Activated CD8-positive, alpha-beta memory T cell treated with anti-CD3 and anti-CD28 coated beads, Interleukin-2, amount 10 ng/mL, durations not matched to agents 7 days and 5 days (primary cell): ENCODE measurements around the gene MVB12B. TPM values are rescaled to one million over a fixed set of nuclear protein-coding genes. Genes with fewer than 3 reads are reported as not detected.

ENCODE experiments used
- ATAC-seq: fragments of 150-1000 bp; cut with Tn5 transposase; one replicate; pipeline ENCODE4 v1.10.0; 2021; ENCODE audit warnings: moderate library complexity
- CTCF ChIA-PET: fragments of 350-600 bp; sonication (Branson Sonifier 250); formaldehyde crosslinking; loops from one replicate; lab custom pipeline; 2021; ENCODE audit warnings: antibody characterized with exemption; lab: Charles Lee
- DNase-seq: peaks from one replicate; pipeline ENCODE4 v3.0.0-alpha.2; 2020
- H3K27ac Mint-ChIP-seq: one replicate; pipeline ENCODE4 v1.8.0; 2021; ENCODE audit warnings: mild to moderate bottlenecking, mixed read lengths
- H3K27me3 Mint-ChIP-seq: one replicate; pipeline ENCODE4 v1.8.0; 2021; ENCODE audit warnings: mixed read lengths
- H3K36me3 Mint-ChIP-seq: one replicate; pipeline ENCODE4 v1.8.0; 2021; ENCODE audit warnings: mild to moderate bottlenecking, mixed read lengths
- H3K4me1 Mint-ChIP-seq: one replicate; pipeline ENCODE4 v1.8.0; 2021; ENCODE audit warnings: mixed read lengths
- H3K4me3 Mint-ChIP-seq: one replicate; pipeline ENCODE4 v1.8.0; 2021; ENCODE audit warnings: mild to moderate bottlenecking, moderate library complexity, mixed read lengths
- H3K9me3 Mint-ChIP-seq: one replicate; pipeline ENCODE4 v1.8.0; 2022; ENCODE audit warnings: low read depth, mixed read lengths
- total RNA-seq, 2 experiments: library from RNA; stranded (reverse); gene quantifications; one replicate each; pipeline ENCODE4 v1.2.3, GENCODE V29; 2021

Gene MVB12B
- total RNA-seq, 2 experiments from 2014 or later: 39.2 to 57.0 TPM

DNA sequence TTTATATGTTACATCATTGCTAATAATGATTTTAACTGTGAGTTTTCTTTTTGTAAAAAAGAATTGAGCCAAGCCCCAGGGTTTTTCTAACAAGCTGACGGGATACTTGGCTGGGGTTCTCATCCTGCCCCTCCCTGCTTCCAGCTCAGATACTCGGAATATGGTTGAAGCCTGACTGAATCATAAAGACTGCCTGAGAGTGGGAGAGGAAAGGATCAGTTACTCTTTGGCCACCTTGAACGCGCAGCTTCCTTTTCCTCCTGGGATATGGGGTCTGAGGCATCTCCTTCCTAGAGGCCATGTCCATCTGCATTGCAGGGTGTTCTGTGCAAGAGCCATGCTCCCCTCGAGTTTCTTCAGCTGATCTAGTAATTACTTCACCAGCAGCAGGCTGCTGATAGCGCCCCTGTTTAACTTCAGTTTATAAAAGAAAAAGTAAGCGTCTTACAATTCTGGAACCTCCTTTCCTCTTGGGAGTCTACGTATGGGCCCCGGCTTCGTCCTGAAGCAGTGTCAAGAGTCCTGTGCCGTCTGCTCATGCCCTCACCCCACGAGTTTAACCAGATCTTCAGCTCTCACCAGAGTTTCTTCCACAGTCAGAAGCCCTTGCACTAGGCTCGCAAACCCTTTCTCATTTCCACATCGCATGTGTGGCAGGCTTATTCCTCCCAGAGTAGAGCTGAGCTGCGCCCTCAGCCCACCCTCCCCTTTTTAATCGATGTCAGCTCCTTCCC is 130.0 kb downstream of the MVB12B start:
- no peak for ATAC-seq
- Mint-ChIP-seq H3K9me3 (no peaks in the 10 kb centered on the region), H3K4me1 (peaks cover 18% of the 10 kb centered on the region), H3K4me3 (no peak overlapping the region), H3K27ac (peak overlapping the region; percentile 20), H3K36me3 (peaks cover 9% of the 10 kb centered on the region), H3K27me3 (no peaks in the 10 kb centered on the region)
- DNase-seq: no peak
- CTCF ChIA-PET: interaction anchor here (0.9 to 1.0 kb wide), 2 partner anchors 35 to 42 kb away, joined by 3 read pairs; no protein-coding TSS in a partner anchor

DNA sequence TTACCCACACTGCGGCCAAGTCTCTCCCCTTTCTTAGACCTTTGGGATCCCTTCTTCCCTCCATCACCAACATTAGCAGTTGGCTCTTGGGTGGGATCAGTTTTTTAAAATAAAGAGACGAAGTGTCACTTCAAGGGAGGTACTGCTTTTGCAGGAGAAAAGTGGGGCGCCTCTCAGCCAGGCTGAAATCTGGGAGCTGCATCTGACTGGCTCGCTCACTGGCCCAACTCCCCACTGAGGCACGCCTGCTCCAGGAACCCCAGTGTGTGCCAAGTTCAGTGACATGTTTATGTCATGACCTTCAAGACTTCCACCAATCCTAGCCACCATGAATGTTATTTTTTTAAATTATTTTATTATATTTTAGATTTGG is 130.5 kb downstream of the MVB12B start:
- Mint-ChIP-seq H3K36me3 (peaks cover 9% of the 10 kb centered on the region), H3K27ac (no peak overlapping the region), H3K4me3 (no peak overlapping the region), H3K4me1 (peaks cover 18% of the 10 kb centered on the region), H3K27me3 (no peaks in the 10 kb centered on the region), H3K9me3 (no peaks in the 10 kb centered on the region)
- no peak for ATAC-seq
- CTCF ChIA-PET: interaction anchor here (0.9 to 1.0 kb wide), 2 partner anchors 34 to 42 kb away, joined by 3 read pairs; no protein-coding TSS in a partner anchor
- DNase-seq: no peak

DNA sequence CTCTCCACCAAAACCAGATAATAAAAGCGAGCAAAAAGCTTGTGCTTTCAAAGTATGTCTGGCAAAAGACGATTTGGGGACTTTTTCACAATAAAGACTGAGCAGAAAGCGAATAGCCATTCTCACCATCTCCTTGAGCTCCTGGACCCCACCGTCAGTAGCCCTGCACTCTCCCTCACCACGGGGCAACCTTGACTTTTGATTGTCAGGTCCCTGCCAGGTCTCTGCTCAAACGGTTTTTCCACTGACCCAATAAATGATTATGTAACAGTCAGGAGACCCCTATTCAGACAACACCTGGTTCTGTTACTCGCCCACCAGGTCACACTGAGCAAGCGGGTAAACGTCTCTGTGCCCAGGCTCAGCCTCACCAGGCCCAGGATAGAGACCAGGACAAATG is 131.3 kb downstream of the MVB12B start:
- H3K4me1 Mint-ChIP-seq: peaks cover 15% of the 10 kb centered on the region
- no peak overlapping the region for H3K27ac Mint-ChIP-seq
- H3K4me3 Mint-ChIP-seq: no peak overlapping the region
- CTCF ChIA-PET: no interaction called here
- peaks cover 8% of the 10 kb centered on the region for H3K36me3 Mint-ChIP-seq
- no peaks in the 10 kb centered on the region for H3K27me3 Mint-ChIP-seq
- ATAC-seq (no peak), DNase-seq (no peak)
- H3K9me3 Mint-ChIP-seq: no peaks in the 10 kb centered on the region

DNA sequence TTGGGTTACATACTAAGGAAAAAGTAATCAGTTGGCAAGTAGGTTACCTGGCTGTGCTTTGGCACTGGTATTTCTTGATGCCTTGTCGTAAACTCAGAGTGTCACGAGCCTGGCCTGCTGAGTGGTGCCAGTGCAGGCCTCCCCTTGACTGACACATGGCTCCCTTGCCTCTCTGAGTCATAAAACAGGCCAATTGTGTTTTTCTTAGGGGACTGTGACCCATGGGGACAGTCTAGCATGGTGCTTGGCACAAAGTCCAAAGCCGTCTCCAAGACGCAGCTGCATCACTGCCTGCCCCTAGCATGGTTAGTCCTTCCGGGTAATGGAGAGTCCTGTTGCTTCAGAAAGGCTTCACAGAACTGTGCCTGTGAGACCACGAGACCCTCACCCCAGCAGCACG is 132.5 kb downstream of the MVB12B start:
- peaks cover 7% of the 10 kb centered on the region for H3K4me1 Mint-ChIP-seq
- DNase-seq: no peak
- no peak for ATAC-seq
- no peaks in the 10 kb centered on the region for H3K9me3 Mint-ChIP-seq
- no peak overlapping the region for H3K27ac Mint-ChIP-seq
- H3K36me3 Mint-ChIP-seq: peaks cover 8% of the 10 kb centered on the region
- H3K4me3 Mint-ChIP-seq: no peak overlapping the region
- CTCF ChIA-PET: no interaction called here
- no peaks in the 10 kb centered on the region for H3K27me3 Mint-ChIP-seq

DNA sequence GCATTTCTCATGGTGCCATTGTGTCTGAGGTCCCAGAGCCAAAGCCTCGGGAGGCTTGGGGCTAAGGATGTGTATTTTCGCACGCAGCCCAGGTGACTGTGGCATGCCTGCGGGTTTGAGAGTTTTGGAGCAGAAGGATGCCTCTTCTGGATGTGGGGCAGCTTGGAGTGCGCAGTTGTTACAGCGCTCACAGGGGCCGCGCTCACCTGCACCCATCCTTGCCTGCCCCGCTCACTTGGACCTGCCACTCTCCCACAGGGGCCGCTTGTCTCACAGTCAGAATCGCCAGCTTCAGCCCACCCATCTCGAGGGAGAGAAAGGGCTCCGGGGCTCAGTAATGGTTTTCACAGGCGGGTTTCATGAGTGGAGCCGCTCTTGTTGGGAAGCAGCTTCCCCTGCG is 132.9 kb downstream of the MVB12B start:
- Mint-ChIP-seq H3K4me1 (peaks cover 3% of the 10 kb centered on the region), H3K36me3 (peaks cover 11% of the 10 kb centered on the region), H3K27ac (no peak overlapping the region), H3K4me3 (no peak overlapping the region), H3K27me3 (no peaks in the 10 kb centered on the region), H3K9me3 (no peaks in the 10 kb centered on the region)
- ATAC-seq (no peak), DNase-seq (no peak)
- CTCF ChIA-PET: interaction anchor here (1.0 kb wide), 1 partner anchor 39 kb away, joined by 3 read pairs; no protein-coding TSS in a partner anchor

DNA sequence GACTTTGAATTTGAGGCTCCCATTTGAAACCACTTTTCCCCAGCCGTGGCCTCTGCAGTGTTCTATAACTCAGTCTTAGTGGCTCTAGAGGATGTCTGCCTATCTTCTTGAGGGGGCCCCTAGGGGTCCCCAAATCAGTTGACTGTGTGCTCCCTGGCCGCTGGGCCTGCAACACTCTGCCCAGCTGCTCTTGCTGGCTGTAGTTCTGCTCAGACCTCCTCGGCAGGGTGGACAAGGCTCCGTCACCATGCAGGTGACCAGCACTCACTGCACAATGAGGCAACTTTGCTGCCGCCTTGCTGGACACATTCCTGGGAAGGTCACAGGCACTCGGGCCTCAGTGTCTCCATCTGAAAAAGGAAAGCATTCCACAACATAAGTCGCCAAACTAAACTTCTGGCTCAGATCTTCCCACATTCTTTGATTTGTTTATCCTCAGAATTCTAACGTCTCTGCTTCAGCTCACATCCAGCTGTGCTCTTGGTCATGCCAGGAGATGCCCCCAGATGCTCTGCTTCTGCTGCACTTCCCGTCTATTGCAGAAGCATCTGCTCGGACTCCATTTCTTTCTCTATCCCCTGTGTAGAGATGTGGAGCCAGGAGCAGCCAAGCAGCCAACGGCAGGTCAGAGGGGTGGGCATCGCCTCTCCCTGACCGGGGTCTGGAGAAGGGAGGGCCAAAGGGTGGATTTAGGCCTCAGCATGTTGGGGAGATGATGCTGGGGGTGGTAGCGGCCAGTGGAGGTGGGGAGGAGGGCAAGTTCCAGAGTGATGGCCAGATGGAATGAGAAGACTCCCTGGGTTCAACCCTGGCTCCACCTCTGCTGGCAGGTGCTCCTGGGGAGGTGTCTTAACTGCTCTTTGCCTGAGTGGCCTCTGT is 133.6 kb downstream of the MVB12B start:
- Mint-ChIP-seq H3K27ac (no peak overlapping the region), H3K36me3 (peaks cover 12% of the 10 kb centered on the region), H3K4me3 (no peak overlapping the region), H3K9me3 (no peaks in the 10 kb centered on the region), H3K27me3 (no peaks in the 10 kb centered on the region), H3K4me1 (peaks cover 7% of the 10 kb centered on the region)
- CTCF ChIA-PET: interaction anchor here (1.0 kb wide), 1 partner anchor 39 kb away, joined by 3 read pairs; no protein-coding TSS in a partner anchor
- DNase-seq (no peak), ATAC-seq (no peak)

DNA sequence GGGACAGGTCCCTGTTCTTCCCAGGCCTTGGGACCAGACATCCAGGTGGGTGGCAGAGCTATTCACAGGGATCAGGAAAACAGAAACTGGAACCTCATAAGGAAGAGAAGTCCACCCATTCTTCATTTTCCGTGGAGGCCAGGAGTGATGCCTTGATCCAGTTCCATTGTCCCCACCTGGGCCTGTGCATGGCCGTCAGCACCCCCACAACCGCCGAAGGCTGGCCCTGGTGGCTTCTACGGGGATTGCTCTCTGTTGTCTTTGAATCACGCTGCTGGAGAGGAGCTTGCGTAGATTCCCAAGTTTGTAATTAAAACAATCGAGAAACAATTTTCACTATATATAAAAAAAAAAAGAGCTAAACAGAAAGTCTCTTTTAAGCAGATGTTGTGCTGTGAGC is 134.4 kb downstream of the MVB12B start:
- Mint-ChIP-seq H3K9me3 (no peaks in the 10 kb centered on the region), H3K36me3 (peaks cover 12% of the 10 kb centered on the region), H3K4me1 (peaks cover 8% of the 10 kb centered on the region), H3K27ac (no peak overlapping the region), H3K4me3 (no peak overlapping the region), H3K27me3 (no peaks in the 10 kb centered on the region)
- CTCF ChIA-PET: interaction anchor here (1.2 kb wide), 1 partner anchor 62 kb away, joined by 3 read pairs; no protein-coding TSS in a partner anchor
- ATAC-seq (no peak), DNase-seq (no peak)

DNA sequence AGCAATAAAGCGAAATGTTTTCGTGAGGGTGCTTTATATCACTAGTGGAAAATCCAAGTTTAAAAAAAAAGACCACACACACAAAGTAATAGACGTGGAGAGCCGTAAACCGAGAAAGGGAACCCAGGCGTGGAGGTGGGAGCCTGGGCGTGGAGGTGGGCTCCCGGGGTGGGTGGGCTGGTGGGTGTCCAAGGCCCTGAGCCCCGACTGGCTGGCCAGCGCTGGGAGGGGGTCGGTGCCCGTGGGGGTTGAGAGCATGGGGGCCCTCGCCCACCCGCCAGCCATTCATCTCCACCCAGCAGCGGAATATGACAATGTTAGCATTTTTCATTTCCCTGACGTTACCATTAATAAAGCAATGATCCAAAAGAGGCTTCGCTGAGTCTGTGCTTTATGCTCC is 135.0 kb downstream of the MVB12B start:
- H3K4me1 Mint-ChIP-seq: peaks cover 8% of the 10 kb centered on the region
- H3K4me3 Mint-ChIP-seq: no peak overlapping the region
- H3K9me3 Mint-ChIP-seq: no peaks in the 10 kb centered on the region
- CTCF ChIA-PET: interaction anchor here (1.2 kb wide), 1 partner anchor 63 kb away, joined by 3 read pairs; no protein-coding TSS in a partner anchor
- ATAC-seq (no peak), DNase-seq (no peak)
- no peak overlapping the region for H3K27ac Mint-ChIP-seq
- H3K27me3 Mint-ChIP-seq: no peaks in the 10 kb centered on the region
- H3K36me3 Mint-ChIP-seq: peaks cover 14% of the 10 kb centered on the region

DNA sequence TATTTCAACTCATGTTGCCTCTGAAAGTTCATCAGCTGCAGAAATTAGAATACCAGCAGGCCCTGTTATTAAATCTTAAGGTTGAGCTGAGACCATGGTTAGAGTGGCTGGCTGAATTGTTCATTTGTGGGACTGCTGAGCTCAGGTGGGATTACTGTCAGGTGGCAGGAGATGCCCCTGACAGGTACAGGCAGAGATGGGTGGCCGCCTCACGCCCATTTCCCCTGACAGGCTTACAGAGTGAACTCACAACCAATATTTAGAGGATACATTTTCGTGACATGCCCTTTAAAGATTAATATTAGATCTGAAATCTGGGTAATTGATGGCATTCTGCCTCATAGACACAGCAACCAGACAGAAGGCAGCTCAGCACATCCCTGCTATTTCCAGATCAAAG is 136.0 kb downstream of the MVB12B start:
- DNase-seq (no peak), ATAC-seq (no peak)
- no peak overlapping the region for H3K4me3 Mint-ChIP-seq
- peaks cover 14% of the 10 kb centered on the region for H3K4me1 Mint-ChIP-seq
- H3K27ac Mint-ChIP-seq: no peak overlapping the region
- CTCF ChIA-PET: interaction anchor here (2.0 kb wide), 1 partner anchor 11 kb away, joined by 6 read pairs; no protein-coding TSS in a partner anchor
- H3K9me3 Mint-ChIP-seq: no peaks in the 10 kb centered on the region
- H3K36me3 Mint-ChIP-seq: peaks cover 16% of the 10 kb centered on the region
- no peaks in the 10 kb centered on the region for H3K27me3 Mint-ChIP-seq

DNA sequence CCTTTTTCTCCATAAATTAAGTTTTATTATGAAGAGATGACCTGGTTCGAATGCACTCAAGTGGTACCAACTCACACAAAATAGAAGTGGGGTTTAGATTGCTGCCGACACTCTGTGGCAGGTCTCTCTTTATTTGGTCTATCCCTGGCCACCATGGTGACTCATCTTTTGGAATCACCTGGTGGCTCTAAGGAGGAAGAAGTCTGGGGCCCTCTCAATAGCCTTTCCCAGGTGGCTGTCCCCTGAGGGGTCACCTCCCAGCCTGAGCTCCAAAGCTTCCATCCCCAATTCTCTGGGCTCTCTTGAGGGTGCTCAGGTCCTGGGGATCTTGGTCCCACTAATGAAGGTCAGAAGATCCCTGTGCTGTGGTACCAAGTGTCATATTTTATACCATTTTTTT is 136.8 kb downstream of the MVB12B start:
- Mint-ChIP-seq H3K4me3 (no peak overlapping the region), H3K4me1 (peaks cover 19% of the 10 kb centered on the region), H3K9me3 (no peaks in the 10 kb centered on the region), H3K27me3 (no peaks in the 10 kb centered on the region), H3K27ac (no peak overlapping the region), H3K36me3 (peaks cover 23% of the 10 kb centered on the region)
- CTCF ChIA-PET: interaction anchor here (1.3 to 2.0 kb wide), 3 partner anchors 10 to 28 kb away, joined by 4 to 6 read pairs (median 6); no protein-coding TSS in a partner anchor
- no peak for DNase-seq
- no peak for ATAC-seq

DNA sequence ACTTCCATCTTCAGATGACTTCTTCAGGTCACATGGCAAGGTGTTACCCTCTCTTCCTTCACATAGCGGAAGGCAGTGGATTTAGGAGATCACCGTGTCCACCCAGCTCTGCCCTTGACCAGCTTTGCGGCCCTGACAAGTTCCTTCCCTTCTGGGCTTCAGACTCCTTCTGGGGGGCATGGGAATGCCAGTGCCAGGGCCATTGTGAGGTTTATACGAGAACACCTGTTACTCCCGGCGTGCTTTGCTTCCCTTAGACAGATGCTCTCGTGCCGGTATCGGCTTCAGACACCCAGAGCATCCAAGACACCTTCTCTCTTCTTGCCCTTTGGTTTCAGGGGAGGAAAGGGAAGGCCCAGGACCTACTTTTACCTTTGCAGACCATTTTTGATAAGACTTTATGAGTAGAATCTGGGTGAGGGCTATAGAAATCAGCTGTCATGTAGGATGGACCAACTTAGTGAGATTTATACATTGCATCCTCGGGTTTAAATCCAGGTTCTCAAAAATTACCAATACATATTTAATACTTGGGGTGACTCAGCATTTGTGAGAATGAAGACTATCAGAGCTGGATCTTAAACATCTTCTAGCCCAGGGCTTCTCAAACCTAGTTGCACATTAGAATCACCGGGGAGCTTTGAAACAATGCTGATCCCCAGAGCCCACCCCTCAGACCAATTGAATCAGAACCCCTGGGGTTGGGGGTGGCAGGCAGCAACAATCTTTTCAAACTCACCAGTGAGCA is 138.2 kb downstream of the MVB12B start:
- H3K4me1 Mint-ChIP-seq: peaks cover 34% of the 10 kb centered on the region
- no peaks in the 10 kb centered on the region for H3K27me3 Mint-ChIP-seq
- CTCF ChIA-PET: interaction anchor here (0.8 to 1.4 kb wide), 2 partner anchors 26 to 66 kb away, joined by 3 to 6 read pairs; no protein-coding TSS in a partner anchor
- no peaks in the 10 kb centered on the region for H3K9me3 Mint-ChIP-seq
- H3K27ac Mint-ChIP-seq: peak overlapping the region; percentile 35
- ATAC-seq: no peak
- no peak overlapping the region for H3K4me3 Mint-ChIP-seq
- no peak for DNase-seq
- peaks cover 26% of the 10 kb centered on the region for H3K36me3 Mint-ChIP-seq

DNA sequence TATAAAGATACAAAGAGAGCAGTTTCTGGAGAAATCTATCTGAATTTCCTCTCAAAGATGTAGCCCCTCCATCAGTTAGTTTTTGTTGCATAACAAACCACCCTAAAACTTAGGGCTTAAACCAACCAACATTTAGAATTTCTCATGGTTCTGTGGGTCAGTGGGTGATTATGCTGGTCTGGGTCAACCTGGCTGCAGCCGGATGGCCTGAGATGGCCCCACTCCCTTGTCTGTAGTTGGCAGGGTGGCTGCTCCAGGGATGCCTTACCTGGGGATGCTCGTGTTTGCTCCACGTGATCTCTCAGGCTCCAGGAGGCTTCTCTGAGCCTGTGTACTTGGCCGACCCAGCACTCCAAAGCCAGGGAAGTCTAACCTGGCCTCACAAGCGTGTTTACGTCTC is 139.3 kb downstream of the MVB12B start:
- no peak overlapping the region for H3K4me3 Mint-ChIP-seq
- DNase-seq (no peak), ATAC-seq (no peak)
- no peaks in the 10 kb centered on the region for H3K9me3 Mint-ChIP-seq
- no peak overlapping the region for H3K27ac Mint-ChIP-seq
- peaks cover 26% of the 10 kb centered on the region for H3K36me3 Mint-ChIP-seq
- peaks cover 45% of the 10 kb centered on the region for H3K4me1 Mint-ChIP-seq
- peaks cover under 1% of the 10 kb centered on the region for H3K27me3 Mint-ChIP-seq
- CTCF ChIA-PET: no interaction called here
